DND-41 (cell line): ENCODE results near the gene NEURL1B.

Source experiments
- ATAC-seq: fragments of 200-7000 bp; cut with Tn5 transposase; 3 replicates; pipeline ENCODE4 v1.9.1; 2021; ENCODE audit warnings: low read depth; ENCODE audit not compliant: insufficient read depth
- DNase-seq: peaks from one replicate; pipeline ENCODE4 v3.0.0-alpha.2; 2020
- H2AFZ ChIP-seq: 2 replicates; pipeline ENCODE4 v1.6.0; 2012; ENCODE audit warnings: low read depth, low read length
- H3K27ac ChIP-seq: 2 replicates; pipeline ENCODE4 v1.5.1; 2012; ENCODE audit warnings: low read length, inconsistent platforms
- H3K27me3 ChIP-seq: fragments of 200-600 bp; sonication (generic); 2 replicates; pipeline ENCODE4 v1.6.0; 2012; ENCODE audit warnings: low read length, mild to moderate bottlenecking, inconsistent platforms; ENCODE audit not compliant: insufficient read depth, poor library complexity
- H3K36me3 ChIP-seq: 2 replicates; pipeline ENCODE4 v1.5.1; 2012; ENCODE audit warnings: low read length, inconsistent platforms; ENCODE audit not compliant: insufficient read depth
- H3K4me1 ChIP-seq: 2 replicates; pipeline ENCODE4 v1.5.1; 2012; ENCODE audit warnings: mild to moderate bottlenecking, low read length; ENCODE audit not compliant: insufficient read depth
- H3K4me2 ChIP-seq: 2 replicates; pipeline ENCODE4 v1.6.0; 2012; ENCODE audit warnings: mild to moderate bottlenecking, moderate library complexity, low read length, inconsistent platforms; ENCODE audit not compliant: insufficient read depth
- H3K4me3 ChIP-seq, 2 experiments: fragments of 200-600 bp in 1 of 2; shearing (Covaris generic) in 1 of 2; 2 replicates each; pipeline ENCODE4 v1.5.1; 2012 to 2016; ENCODE audit warnings: inconsistent platforms in 2 of 2, low read length in 2 of 2, mild to moderate bottlenecking in 2 of 2, low read depth in 1 of 2, moderate library complexity in 1 of 2
- H3K79me2 ChIP-seq: 2 replicates; pipeline ENCODE4 v1.6.0; 2012; ENCODE audit warnings: low read length, inconsistent platforms; ENCODE audit not compliant: insufficient read depth
- H3K9ac ChIP-seq: 2 replicates; pipeline ENCODE4 v1.6.0; 2012; ENCODE audit warnings: low read depth, mild to moderate bottlenecking, inconsistent platforms, low read length, moderate library complexity
- H3K9me3 ChIP-seq: 2 replicates; pipeline ENCODE4 v1.5.1; 2012; ENCODE audit warnings: low read length, moderate library complexity, mild to moderate bottlenecking, inconsistent platforms; ENCODE audit not compliant: insufficient read depth, severe bottlenecking
- H4K20me1 ChIP-seq: 2 replicates; pipeline ENCODE4 v1.6.0; 2012; ENCODE audit warnings: low read length; ENCODE audit not compliant: insufficient read depth
- EZH2 ChIP-seq: IDR thresholded peaks from 3 replicates; pipeline ENCODE4 v1.6.1; 2012; ENCODE audit warnings: borderline replicate concordance, low read depth, mild to moderate bottlenecking, moderate library complexity, low read length, inconsistent platforms; ENCODE audit not compliant: severe bottlenecking
- TF ChIP-seq, protein P1 (sequence below): IDR thresholded peaks from 2 replicates; pipeline ENCODE4 v1.5.1; 2012; ENCODE audit warnings: borderline replicate concordance, low read length, moderate library complexity, mild to moderate bottlenecking; ENCODE audit not compliant: poor library complexity, severe bottlenecking; ENCODE audit errors: extremely low read depth

The NEURL1B gene

DNA sequence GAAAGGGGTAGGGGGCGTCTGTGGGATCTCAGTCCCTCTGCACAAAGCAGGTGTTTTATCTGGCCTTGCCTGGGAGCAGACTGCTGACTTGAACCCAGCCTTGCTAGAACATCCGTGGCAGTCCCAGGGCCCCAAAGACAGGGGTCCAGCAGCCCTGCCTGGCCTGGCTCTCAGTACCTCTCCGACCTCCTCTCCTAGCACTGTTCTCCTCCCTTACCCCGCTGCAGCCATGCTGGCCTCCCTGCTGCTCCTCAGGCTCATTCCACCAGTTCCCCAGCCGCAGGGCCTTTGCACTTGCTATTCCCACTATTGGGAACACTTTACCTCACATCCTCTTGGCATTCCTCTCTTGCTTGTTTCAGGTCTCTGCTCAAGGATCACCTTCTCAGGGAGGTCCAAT, 84.7 kb downstream of the NEURL1B start:
- Histone ChIP-seq H3K4me1 (no peaks in the 10 kb centered on the region), H4K20me1 (no peaks in the 10 kb centered on the region), H3K4me2 (no peak overlapping the region), H3K9ac (no peak overlapping the region), H3K4me3 (no peak overlapping the region), H3K27me3 (peaks cover 6% of the 10 kb centered on the region), H3K79me2 (no peaks in the 10 kb centered on the region), H3K9me3 (no peaks in the 10 kb centered on the region), H3K36me3 (no peaks in the 10 kb centered on the region), H2AFZ (no peak overlapping the region), H3K27ac (no peak overlapping the region)
- no peak for DNase-seq
- TF ChIP-seq, protein P1, sequence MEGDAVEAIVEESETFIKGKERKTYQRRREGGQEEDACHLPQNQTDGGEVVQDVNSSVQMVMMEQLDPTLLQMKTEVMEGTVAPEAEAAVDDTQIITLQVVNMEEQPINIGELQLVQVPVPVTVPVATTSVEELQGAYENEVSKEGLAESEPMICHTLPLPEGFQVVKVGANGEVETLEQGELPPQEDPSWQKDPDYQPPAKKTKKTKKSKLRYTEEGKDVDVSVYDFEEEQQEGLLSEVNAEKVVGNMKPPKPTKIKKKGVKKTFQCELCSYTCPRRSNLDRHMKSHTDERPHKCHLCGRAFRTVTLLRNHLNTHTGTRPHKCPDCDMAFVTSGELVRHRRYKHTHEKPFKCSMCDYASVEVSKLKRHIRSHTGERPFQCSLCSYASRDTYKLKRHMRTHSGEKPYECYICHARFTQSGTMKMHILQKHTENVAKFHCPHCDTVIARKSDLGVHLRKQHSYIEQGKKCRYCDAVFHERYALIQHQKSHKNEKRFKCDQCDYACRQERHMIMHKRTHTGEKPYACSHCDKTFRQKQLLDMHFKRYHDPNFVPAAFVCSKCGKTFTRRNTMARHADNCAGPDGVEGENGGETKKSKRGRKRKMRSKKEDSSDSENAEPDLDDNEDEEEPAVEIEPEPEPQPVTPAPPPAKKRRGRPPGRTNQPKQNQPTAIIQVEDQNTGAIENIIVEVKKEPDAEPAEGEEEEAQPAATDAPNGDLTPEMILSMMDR, result no peak
- TF ChIP-seq EZH2, result no peak
- ATAC-seq, result no peak

DNA sequence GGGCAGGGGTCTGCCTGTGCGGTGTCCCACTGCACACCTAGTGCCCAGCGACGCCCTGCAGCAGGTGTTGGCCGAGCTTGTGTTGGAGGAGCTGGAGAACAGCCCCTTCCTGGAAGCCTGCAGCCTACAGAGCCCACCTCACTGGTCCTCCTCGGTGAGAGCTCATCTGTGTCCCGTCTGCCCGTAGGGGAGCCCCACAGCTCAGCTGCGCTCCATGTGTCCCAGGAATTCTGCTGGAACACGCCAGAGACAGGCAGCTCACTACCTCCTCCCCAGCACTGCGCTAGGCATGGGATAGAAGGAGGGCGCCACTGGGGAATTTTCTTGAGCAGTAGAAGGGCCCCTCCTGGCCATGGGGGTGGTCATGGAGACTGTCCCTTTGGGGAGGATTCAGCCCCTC, 85.9 kb downstream of the NEURL1B start:
- Histone ChIP-seq H3K36me3 (no peaks in the 10 kb centered on the region), H3K4me3 (no peak overlapping the region), H3K27me3 (peaks cover 3% of the 10 kb centered on the region), H3K4me2 (no peak overlapping the region), H2AFZ (no peak overlapping the region), H3K79me2 (no peaks in the 10 kb centered on the region), H3K27ac (no peak overlapping the region), H3K4me1 (no peaks in the 10 kb centered on the region), H4K20me1 (no peaks in the 10 kb centered on the region), H3K9ac (no peak overlapping the region), H3K9me3 (no peaks in the 10 kb centered on the region)
- TF ChIP-seq, protein P1, result no peak
- no peak for TF ChIP-seq EZH2
- DNase-seq, result no peak
- no peak for ATAC-seq

DNA sequence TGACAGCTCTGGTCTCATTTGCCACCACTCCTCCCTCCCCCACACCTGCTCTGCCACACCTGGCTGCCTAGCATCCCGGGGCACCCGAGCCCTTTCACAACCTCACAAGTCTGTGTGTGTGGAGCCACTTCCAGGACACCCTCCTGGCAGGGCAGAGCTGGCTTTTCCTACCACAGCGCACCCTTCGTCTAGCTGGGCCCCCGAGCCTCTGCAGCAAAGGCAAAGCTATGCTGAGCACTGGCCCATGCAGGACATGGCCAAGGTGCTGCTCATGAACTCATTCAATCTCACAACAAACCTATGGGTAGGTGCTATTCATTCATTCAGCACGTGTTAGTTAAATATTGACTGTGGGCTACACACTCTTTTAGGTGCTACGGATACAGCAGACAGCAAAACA, 86.5 kb downstream of the NEURL1B start:
- Histone ChIP-seq H2AFZ (no peak overlapping the region), H3K79me2 (no peaks in the 10 kb centered on the region), H3K27ac (no peak overlapping the region), H3K4me2 (no peak overlapping the region), H4K20me1 (no peaks in the 10 kb centered on the region), H3K27me3 (no peaks in the 10 kb centered on the region), H3K4me1 (no peaks in the 10 kb centered on the region), H3K9me3 (no peaks in the 10 kb centered on the region), H3K4me3 (no peak overlapping the region), H3K9ac (no peak overlapping the region), H3K36me3 (no peaks in the 10 kb centered on the region)
- ATAC-seq, result no peak
- TF ChIP-seq, protein P1, result no peak
- TF ChIP-seq EZH2, result no peak
- no peak for DNase-seq

DNA sequence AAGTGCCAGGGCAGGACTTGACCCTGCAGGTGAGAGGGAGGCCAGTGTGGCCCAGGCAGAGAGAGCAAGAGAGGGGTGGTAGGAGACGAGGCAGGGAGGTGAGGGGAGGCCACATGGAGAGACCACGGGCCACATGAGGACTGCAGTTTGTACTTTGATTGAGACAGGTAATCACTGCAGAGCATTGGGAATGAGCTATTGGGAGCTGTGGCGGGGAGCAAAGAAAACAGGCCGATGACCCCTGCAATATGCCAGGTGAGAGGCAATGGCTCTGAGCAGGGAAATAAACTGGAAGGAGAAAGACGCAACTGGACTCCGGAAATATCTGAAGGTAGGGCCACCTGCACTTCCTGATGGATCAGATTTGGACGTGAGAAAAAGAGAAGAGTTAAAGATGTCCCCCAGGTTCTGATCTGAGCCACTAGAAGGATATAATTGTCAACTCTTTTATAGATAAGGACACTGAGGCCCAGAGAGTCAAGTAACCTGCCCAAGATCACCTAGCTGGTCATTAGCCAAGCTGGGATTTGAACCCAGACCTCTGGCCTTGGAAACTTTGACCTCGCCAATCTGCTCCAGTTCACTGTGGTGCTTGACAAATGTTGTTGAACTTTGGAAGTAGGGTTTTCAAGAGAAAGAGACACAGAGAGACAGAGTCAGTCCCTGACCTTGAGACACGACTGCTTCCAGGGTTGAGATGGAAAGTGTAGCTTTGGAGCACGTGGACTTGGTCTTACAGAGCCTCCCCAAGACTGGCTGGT, 87.6 kb downstream of the NEURL1B start:
- Histone ChIP-seq H4K20me1 (no peaks in the 10 kb centered on the region), H3K9me3 (no peaks in the 10 kb centered on the region), H2AFZ (no peak overlapping the region), H3K27ac (no peak overlapping the region), H3K4me1 (no peaks in the 10 kb centered on the region), H3K9ac (no peak overlapping the region), H3K4me3 (no peak overlapping the region), H3K36me3 (no peaks in the 10 kb centered on the region), H3K79me2 (no peaks in the 10 kb centered on the region), H3K27me3 (peaks cover under 1% of the 10 kb centered on the region), H3K4me2 (no peak overlapping the region)
- TF ChIP-seq, protein P1, result no peak
- TF ChIP-seq EZH2, result no peak
- ATAC-seq, result no peak
- no peak for DNase-seq
